ENCODE results near the gene PMF1. TPM values are rescaled to one million over a fixed set of nuclear protein-coding genes. Genes with fewer than 3 reads are reported as not detected.
A peak's percentile ranks its signal among the peaks of the same experiment; 100 is the strongest.

PMF1 gene
- total RNA-seq, 1 donor from 2014 or later = 62.0 TPM

GRCh38 chr1:156238248-156238647 lies 25.4 kb downstream of the PMF1 start:
- no peak for TF ChIP-seq CTCF (conservative IDR thresholded peaks at IDR 0.05)
- Mint-ChIP-seq H3K27ac (no peak overlapping the region), H3K4me1 (ENCODE audit: unreplicated experiment) (no peaks in the 10 kb centered on the region), H3K4me3 (no peak overlapping the region), H3K27me3 (no peaks in the 10 kb centered on the region), H3K9me3 (no peaks in the 10 kb centered on the region), H3K36me3 (peaks cover 17% of the 10 kb centered on the region)
- no peak for DNase-seq (ENCODE audit: extremely low spot score, unreplicated experiment)

GRCh38 chr1:156241311-156241811 lies 28.6 kb downstream of the PMF1 start:
- Mint-ChIP-seq H3K27me3 (no peaks in the 10 kb centered on the region), H3K27ac (no peak overlapping the region), H3K4me1 (ENCODE audit: unreplicated experiment) (no peaks in the 10 kb centered on the region), H3K9me3 (no peaks in the 10 kb centered on the region), H3K4me3 (no peak overlapping the region), H3K36me3 (peaks cover 10% of the 10 kb centered on the region)
- TF ChIP-seq CTCF (conservative IDR thresholded peaks at IDR 0.05) = no peak
- DNase-seq (ENCODE audit: extremely low spot score, unreplicated experiment) = no peak

GRCh38 chr1:156241926-156242325 lies 29.1 kb downstream of the PMF1 start, which contains the start of gene BGLAP:
Gene BGLAP (plus strand): TSS chr1:156242184. CDS start chr1:156242232, 48 bp downstream.
- H3K27me3 Mint-ChIP-seq = no peaks in the 10 kb centered on the region
- no peaks in the 10 kb centered on the region for H3K4me1 Mint-ChIP-seq (ENCODE audit: unreplicated experiment)
- DNase-seq (ENCODE audit: extremely low spot score, unreplicated experiment) = no peak
- TF ChIP-seq CTCF (conservative IDR thresholded peaks at IDR 0.05) = no peak
- H3K9me3 Mint-ChIP-seq = no peaks in the 10 kb centered on the region
- H3K36me3 Mint-ChIP-seq = peaks cover 9% of the 10 kb centered on the region
- no peak within 1 kb of the TSS for H3K27ac Mint-ChIP-seq
- no peak within 1 kb of the TSS for H3K4me3 Mint-ChIP-seq

GRCh38 chr1:156242738-156243137 lies 29.9 kb downstream of the PMF1 start:
- Mint-ChIP-seq H3K4me1 (ENCODE audit: unreplicated experiment) (peaks cover 4% of the 10 kb centered on the region), H3K4me3 (no peak overlapping the region), H3K36me3 (peaks cover 5% of the 10 kb centered on the region), H3K9me3 (no peaks in the 10 kb centered on the region), H3K27me3 (no peaks in the 10 kb centered on the region), H3K27ac (no peak overlapping the region)
- TF ChIP-seq CTCF (conservative IDR thresholded peaks at IDR 0.05) = no peak
- no peak for DNase-seq (ENCODE audit: extremely low spot score, unreplicated experiment)

- no peaks in the 10 kb centered on the region for H3K27me3 Mint-ChIP-seq
- no peak overlapping the region for H3K4me3 Mint-ChIP-seq
These were observed 31.3 kb downstream of the PMF1 start for GRCh38 chr1:156244126-156244525.

More at GRCh38 chr1:156244126-156244525, 31.3 kb downstream of the PMF1 start:
- Mint-ChIP-seq H3K4me1 (ENCODE audit: unreplicated experiment) (peaks cover 4% of the 10 kb centered on the region), H3K27ac (peak overlapping the region; percentile 17), H3K9me3 (no peaks in the 10 kb centered on the region), H3K36me3 (no peaks in the 10 kb centered on the region)
- DNase-seq (ENCODE audit: extremely low spot score, unreplicated experiment) = no peak
- no peak for TF ChIP-seq CTCF (conservative IDR thresholded peaks at IDR 0.05)

All from type B pancreatic cell (in vitro differentiated cells).